Epidermal melanocyte (primary cell): Measurements from ENCODE around the gene DDX47.
"Not testable (repeated sequence)": the region's sequence is repeated elsewhere in the genome, so short reads cannot be mapped to it uniquely, and the experiment has no call there.

Experiments
- DNase-seq: peaks from one replicate; pipeline ENCODE4 v3.0.0; 2011; ENCODE audit warnings: low spot score; ENCODE audit not compliant: insufficient read length

DDX47 gene

GRCh38 chr12:12820376-12820775, 7.2 kb downstream of the DDX47 start:
- not testable (repeated sequence) for DNase-seq

- DNase-seq = no peak
Observed at GRCh38 chr12:12821975-12822374, 8.8 kb downstream of the DDX47 start.

- no peak for DNase-seq
Observed at GRCh38 chr12:12822886-12823285, 9.7 kb downstream of the DDX47 start.

- DNase-seq = no peak
Observed at GRCh38 chr12:12823300-12823699, 10.2 kb downstream of the DDX47 start.

GRCh38 chr12:12823811-12824210, 10.7 kb downstream of the DDX47 start:
- DNase-seq = no peak

GRCh38 chr12:12835378-12836146, 22.4 kb downstream of the DDX47 start:
- no peak for DNase-seq

GRCh38 chr12:12836571-12836970, 23.4 kb downstream of the DDX47 start:
- DNase-seq = no peak

GRCh38 chr12:12837025-12837812, 24.1 kb downstream of the DDX47 start:
- DNase-seq = peak; percentile 63

GRCh38 chr12:12837813-12838153, 24.6 kb downstream of the DDX47 start:
- no peak for DNase-seq

GRCh38 chr12:12839003-12839395, 25.9 kb downstream of the DDX47 start:
- no peak for DNase-seq

- DNase-seq = not testable (repeated sequence)
Observed at GRCh38 chr12:12839439-12839838, 26.3 kb downstream of the DDX47 start.

GRCh38 chr12:12839873-12840579, 26.9 kb downstream of the DDX47 start:
- peak; percentile 64 for DNase-seq

GRCh38 chr12:12840580-12840899, 27.4 kb downstream of the DDX47 start:
- no peak for DNase-seq

GRCh38 chr12:12841428-12841827, 28.3 kb downstream of the DDX47 start:
- not testable (repeated sequence) for DNase-seq

- no peak for DNase-seq
Observed at GRCh38 chr12:12845794-12846243, 32.7 kb downstream of the DDX47 start.

GRCh38 chr12:12846780-12847179, 33.6 kb downstream of the DDX47 start:
- not testable (repeated sequence) for DNase-seq

- DNase-seq = no peak
Observed at GRCh38 chr12:12853435-12853834, 40.3 kb downstream of the DDX47 start.

GRCh38 chr12:12859690-12860089, 46.5 kb downstream of the DDX47 start:
- DNase-seq = no peak

- DNase-seq = no peak
Observed at GRCh38 chr12:12864243-12864642, 51.1 kb downstream of the DDX47 start.

GRCh38 chr12:12868477-12869235, 55.5 kb downstream of the DDX47 start:
- DNase-seq = no peak

GRCh38 chr12:12870465-12870864, 57.3 kb downstream of the DDX47 start:
- no peak for DNase-seq
